Nephron (organoid): ENCODE measurements around the gene NT5DC4.
A peak's percentile ranks its signal among the peaks of the same experiment; 100 is the strongest.

Experiments used
- H3K27ac Mint-ChIP-seq, 3 experiments: 2 replicates each; pipeline ENCODE4 v1.8.0; 2020; ENCODE audit warnings: mixed read lengths in 3 of 3, mild to moderate bottlenecking in 2 of 3, moderate library complexity in 1 of 3
- H3K27me3 Mint-ChIP-seq: 2 replicates; pipeline ENCODE4 v1.8.0; 2021; ENCODE audit warnings: low read depth, mild to moderate bottlenecking, moderate library complexity, mixed read lengths
- H3K36me3 Mint-ChIP-seq: 2 replicates; pipeline ENCODE4 v1.8.0; 2020; ENCODE audit warnings: low read depth, mixed read lengths
- H3K4me1 Mint-ChIP-seq: 2 replicates; pipeline ENCODE4 v1.8.0; 2020; ENCODE audit warnings: mixed read lengths
- H3K4me3 Mint-ChIP-seq, 3 experiments: 2 replicates each; pipeline ENCODE4 v1.8.0; 2020; ENCODE audit warnings: mild to moderate bottlenecking in 3 of 3, mixed read lengths in 3 of 3, moderate library complexity in 2 of 3
- H3K9me3 Mint-ChIP-seq: 2 replicates; pipeline ENCODE4 v1.8.0; 2020; ENCODE audit warnings: mixed read lengths
- TF ChIP-seq, protein P1 (sequence below), 3 experiments: fragments of 200-600 bp; sonication (generic); IDR thresholded peaks; one replicate each; pipeline ENCODE4 v1.5.0; 2021; ENCODE audit warnings: antibody characterized with exemption in 3 of 3; ENCODE audit not compliant: unreplicated experiment in 3 of 3

The NT5DC4 gene

DNA sequence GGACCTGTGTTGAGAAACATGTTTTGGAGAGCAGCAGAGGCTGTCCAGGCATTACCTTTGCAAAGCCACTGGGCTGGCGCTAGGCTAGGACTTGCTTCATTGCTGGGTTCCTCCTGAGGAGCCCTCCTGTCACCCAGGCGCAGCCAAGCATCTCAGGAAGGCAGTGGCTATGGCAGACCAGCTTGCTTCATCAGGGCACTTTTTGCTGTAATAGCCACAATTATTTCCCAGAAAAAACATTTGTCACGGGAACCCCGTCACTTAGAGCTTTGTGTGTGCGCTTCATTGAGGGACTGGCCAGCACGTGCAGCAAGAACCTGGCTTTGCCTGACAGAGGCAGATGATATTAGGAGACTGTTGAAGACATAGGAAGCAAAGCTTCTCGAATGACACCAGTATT is 38.7 kb upstream of the NT5DC4 start:
- peaks cover 27% of the 10 kb centered on the region for H3K4me1 Mint-ChIP-seq
- TF ChIP-seq, protein P1, sequence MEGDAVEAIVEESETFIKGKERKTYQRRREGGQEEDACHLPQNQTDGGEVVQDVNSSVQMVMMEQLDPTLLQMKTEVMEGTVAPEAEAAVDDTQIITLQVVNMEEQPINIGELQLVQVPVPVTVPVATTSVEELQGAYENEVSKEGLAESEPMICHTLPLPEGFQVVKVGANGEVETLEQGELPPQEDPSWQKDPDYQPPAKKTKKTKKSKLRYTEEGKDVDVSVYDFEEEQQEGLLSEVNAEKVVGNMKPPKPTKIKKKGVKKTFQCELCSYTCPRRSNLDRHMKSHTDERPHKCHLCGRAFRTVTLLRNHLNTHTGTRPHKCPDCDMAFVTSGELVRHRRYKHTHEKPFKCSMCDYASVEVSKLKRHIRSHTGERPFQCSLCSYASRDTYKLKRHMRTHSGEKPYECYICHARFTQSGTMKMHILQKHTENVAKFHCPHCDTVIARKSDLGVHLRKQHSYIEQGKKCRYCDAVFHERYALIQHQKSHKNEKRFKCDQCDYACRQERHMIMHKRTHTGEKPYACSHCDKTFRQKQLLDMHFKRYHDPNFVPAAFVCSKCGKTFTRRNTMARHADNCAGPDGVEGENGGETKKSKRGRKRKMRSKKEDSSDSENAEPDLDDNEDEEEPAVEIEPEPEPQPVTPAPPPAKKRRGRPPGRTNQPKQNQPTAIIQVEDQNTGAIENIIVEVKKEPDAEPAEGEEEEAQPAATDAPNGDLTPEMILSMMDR (IDR thresholded peaks at IDR 0.05; ENCODE audit: unreplicated experiment in 3 of 3): no peak
- H3K27me3 Mint-ChIP-seq: peaks cover 9% of the 10 kb centered on the region
- no peak overlapping the region for H3K4me3 Mint-ChIP-seq
- H3K27ac Mint-ChIP-seq: no peak overlapping the region
- H3K9me3 Mint-ChIP-seq: no peaks in the 10 kb centered on the region
- H3K36me3 Mint-ChIP-seq: no peaks in the 10 kb centered on the region

DNA sequence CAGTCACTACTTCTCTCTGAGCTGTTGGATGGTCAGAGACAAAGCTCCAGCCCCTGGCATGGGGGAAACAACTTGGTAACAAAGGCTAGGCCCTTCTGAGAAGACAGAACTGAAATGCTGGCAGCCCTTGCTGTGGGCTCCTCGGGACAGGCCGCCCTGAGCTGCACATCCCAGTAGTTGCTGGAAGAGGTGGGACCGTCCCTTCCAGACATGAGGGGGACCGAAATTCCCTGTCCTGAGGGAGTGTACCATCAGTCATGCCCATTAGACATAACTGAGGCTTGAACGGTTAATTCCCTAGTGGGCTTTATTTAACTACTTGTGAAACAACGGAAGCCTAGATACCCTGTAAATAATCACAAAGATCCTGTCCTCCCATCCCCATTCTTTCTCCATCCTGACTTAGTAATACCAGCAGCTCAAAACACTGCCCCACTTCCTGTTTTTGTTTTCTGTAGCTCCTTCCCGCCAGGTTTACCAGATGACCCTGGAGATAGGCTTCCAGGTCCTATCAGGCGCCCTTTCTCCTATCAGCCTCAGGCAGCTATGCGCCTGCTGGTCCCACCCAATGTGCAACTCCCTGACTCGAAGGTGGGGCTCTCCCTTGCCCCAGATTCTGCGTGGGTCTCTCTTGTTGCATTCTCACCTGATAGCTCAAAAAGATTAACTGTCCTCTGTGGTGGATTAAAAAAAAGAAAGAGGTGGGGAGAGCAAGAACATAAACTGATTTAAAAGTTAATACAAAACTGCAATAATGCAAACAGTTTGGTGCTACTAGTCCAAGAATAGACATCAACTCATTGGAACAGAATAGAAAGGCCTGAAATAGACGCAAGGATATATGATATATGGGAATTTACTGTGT is 37.0 kb upstream of the NT5DC4 start:
- Mint-ChIP-seq H3K4me3 (no peak overlapping the region), H3K27me3 (peaks cover 9% of the 10 kb centered on the region), H3K4me1 (peaks cover 27% of the 10 kb centered on the region), H3K36me3 (no peaks in the 10 kb centered on the region), H3K9me3 (no peaks in the 10 kb centered on the region), H3K27ac (peak overlapping the region in 2 of 3 experiments; percentile 26 to 81)
- TF ChIP-seq, protein P1 (IDR thresholded peaks at IDR 0.05; ENCODE audit: unreplicated experiment in 3 of 3): no peak

DNA sequence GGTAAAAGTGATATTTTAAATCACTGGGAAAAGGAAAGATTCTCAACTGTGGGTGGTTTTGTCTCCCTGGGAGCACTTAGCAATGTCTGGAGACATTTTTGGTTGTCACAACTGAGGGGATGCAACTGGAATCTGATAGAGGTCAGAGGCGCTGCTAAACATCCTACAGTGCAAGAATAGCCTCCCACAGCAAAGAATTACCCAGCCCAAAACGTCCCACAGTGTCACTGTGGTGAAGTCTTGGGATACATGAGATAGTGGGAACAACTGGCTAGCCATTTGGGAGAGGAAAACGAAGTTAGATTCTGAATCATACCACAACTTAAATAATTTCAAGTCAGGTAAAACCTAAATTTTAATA is 36.4 kb upstream of the NT5DC4 start:
- TF ChIP-seq, protein P1 (IDR thresholded peaks at IDR 0.05; ENCODE audit: unreplicated experiment in 3 of 3): no peak
- Mint-ChIP-seq H3K4me3 (no peak overlapping the region), H3K4me1 (peaks cover 27% of the 10 kb centered on the region), H3K36me3 (no peaks in the 10 kb centered on the region), H3K9me3 (no peaks in the 10 kb centered on the region), H3K27me3 (peaks cover 14% of the 10 kb centered on the region), H3K27ac (peak overlapping the region in 2 of 3 experiments; percentile 26 to 81)

DNA sequence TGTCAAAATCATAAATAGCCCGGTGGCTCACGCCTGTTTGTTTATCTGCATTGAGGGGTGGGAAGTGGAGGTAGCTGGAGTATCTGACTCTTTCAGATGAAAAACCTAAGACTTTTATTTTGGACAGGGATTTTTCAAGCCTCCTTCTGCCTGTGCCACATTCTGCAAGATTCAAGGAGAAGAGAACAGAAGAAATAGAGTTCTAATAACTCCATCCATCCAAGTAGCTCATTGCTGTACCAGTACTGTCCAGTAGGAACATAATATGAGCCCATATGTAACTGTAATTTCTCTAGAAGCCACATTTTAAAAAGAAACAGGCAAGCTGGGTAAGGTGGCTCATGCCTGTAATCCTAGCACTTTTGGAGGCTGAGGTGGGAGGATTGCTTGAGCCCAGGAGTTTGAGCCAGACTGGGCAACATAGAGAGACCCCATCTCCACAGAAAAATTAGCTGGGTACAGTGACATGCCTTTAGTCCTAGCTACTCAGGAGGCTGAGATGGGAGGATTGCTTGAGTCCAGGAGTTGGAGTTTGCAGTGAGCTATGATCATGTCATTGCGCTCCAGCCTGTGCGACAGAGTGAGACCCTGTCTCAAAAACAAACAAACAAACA is 35.4 kb upstream of the NT5DC4 start:
- TF ChIP-seq, protein P1 (IDR thresholded peaks at IDR 0.05; ENCODE audit: unreplicated experiment in 3 of 3): no peak
- no peaks in the 10 kb centered on the region for H3K36me3 Mint-ChIP-seq
- peaks cover 16% of the 10 kb centered on the region for H3K27me3 Mint-ChIP-seq
- H3K4me1 Mint-ChIP-seq: peaks cover 27% of the 10 kb centered on the region
- no peak overlapping the region for H3K4me3 Mint-ChIP-seq
- no peaks in the 10 kb centered on the region for H3K9me3 Mint-ChIP-seq
- H3K27ac Mint-ChIP-seq: no peak overlapping the region

DNA sequence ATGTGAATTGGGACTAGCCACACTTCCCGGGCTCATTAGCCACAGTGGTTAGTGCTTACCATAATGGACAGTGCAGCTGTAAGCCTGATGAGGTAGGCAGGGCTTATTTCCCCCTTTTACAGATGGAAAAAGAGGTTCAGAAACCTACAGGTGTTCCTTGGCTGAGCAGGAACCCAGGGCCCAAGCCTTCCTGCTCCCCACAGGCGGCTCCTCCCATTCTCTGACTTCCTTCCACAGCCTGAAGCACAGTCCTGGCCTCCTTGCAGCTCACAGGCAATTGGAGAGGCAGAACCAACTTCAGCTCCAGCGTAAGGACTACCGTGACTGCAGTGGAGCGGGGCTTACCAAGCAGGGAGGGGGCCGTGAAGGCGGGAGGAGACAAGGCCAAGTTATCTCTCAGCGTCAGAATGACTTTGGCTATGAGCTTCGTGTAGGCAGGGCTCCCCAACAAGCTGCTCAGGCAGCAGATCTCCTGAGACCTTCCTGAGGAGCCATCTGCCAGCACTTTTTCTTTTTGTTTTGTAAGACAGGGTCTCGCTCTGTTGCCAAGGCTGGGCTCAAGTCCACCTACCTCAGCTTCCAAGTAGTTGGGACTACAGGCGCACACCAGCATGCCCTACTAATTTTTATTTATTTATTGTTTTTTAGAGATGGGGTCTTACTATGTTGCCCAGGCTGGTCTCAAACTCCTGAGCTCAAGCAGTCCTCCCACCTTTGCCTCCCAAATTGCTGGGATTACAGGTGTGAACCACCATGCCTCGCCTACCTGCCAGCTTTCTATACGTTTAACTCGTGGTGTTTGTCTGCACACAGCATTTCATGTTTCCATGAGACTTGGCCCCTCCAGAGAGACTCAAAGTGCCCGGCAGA is 34.2 kb upstream of the NT5DC4 start:
- Mint-ChIP-seq H3K27me3 (peaks cover 8% of the 10 kb centered on the region), H3K27ac (no peak overlapping the region), H3K4me1 (peaks cover 22% of the 10 kb centered on the region), H3K36me3 (no peaks in the 10 kb centered on the region), H3K4me3 (no peak overlapping the region), H3K9me3 (no peaks in the 10 kb centered on the region)
- TF ChIP-seq, protein P1 (IDR thresholded peaks at IDR 0.05; ENCODE audit: unreplicated experiment in 3 of 3): no peak
